ENCODE measurements around the gene MAPRE2.

Gene MAPRE2

DNA sequence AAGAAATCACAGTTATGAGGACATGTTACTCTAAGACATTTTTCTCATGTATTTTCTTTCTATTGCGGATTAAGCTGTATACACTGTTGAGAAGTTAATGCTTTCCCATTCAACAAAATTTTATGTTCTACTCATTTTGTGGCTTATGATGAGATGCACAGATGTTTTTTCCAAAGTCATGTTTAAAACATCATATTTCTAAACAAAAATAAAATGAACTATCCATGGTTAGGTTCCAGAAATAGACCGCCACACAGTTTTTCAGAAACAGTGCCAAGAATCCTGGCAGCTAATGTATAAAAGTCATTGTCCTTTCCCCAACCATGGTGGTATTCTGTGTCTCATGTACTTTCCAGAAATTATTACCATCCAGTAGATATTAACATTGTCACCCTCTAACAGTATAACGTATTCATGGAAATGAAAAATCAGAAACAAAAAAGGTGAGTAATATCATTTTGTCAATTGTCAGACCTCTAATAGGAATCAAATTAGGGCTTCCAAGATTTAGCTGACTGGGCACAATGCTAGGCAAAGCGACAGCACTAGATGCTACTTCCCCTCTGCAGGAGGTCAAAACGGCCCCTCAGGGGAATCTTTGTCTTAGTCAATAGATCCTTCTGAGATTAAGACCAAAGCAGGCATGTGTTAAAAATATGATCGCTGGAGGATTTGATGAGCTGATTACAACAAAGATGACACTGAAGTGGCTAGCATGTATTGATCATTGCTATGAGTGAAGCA, 145.2 kb downstream of the MAPRE2 start:
- DNase-seq, result no peak

- no peak for DNase-seq
These were observed 148.3 kb downstream of the MAPRE2 start for GRCh38 chr18:35189510-35189909.

GRCh38 chr18:35190948-35191697, 149.9 kb downstream of the MAPRE2 start:
- no peak for DNase-seq

DNA sequence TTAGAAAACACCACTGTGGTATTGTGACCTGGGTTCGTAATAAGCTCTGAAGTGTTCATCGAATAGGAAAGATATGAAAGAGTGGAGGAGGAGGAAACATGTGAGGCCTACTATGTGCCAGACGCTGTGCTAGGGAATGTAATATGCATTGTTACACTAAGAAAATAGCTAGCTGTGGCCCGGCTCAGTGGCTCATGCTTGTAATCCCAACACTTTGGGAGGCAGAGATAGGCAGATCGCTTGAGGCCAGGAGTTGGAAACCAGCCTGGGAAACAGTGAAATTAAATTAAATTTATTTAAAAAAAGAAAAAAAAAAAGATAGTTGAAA, 150.4 kb downstream of the MAPRE2 start:
- DNase-seq, result no peak

DNA sequence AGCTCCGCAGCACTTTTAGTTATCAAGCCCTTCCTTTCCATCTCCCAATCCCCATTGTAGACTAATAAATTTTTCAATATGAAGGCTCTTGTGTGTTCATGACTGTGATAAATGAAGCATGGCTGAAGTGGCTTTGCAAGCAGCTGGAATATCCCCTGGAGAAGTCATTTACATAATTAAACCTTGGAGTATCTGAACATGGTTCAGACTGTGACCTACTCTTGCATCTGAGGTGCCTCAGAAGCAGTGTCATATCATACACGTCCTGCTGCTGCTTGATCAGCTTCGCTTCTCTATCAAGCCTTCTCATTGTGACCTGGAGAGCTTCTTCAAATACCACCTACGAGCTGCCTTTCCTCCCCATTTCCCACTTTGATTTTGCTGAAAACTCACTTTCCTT, 151.2 kb downstream of the MAPRE2 start:
- DNase-seq, result no peak
